IPS DF 6.9 (cell line): ENCODE results near the gene CXCR6.

Experiments used
- DNase-seq: peaks from one replicate; pipeline ENCODE4 v3.0.0-alpha.2; 2013; ENCODE audit warnings: low read depth, low spot score
- H3K27ac ChIP-seq: one replicate; pipeline ENCODE4 v1.5.1; 2013; ENCODE audit warnings: low read length, control low read depth
- H3K27me3 ChIP-seq: 2 replicates; pipeline ENCODE4 v1.6.1; 2013; ENCODE audit warnings: mild to moderate bottlenecking, low read length; ENCODE audit not compliant: control insufficient read depth, insufficient read depth
- H3K36me3 ChIP-seq: 2 replicates; pipeline ENCODE4 v1.6.1; 2013; ENCODE audit warnings: low read length; ENCODE audit not compliant: control insufficient read depth, insufficient read depth
- H3K4me1 ChIP-seq: 2 replicates; pipeline ENCODE4 v1.6.1; 2013; ENCODE audit warnings: low read length; ENCODE audit not compliant: control insufficient read depth, insufficient read depth
- H3K4me3 ChIP-seq: 2 replicates; pipeline ENCODE4 v1.5.1; 2013; ENCODE audit warnings: mild to moderate bottlenecking, low read length
- H3K9me3 ChIP-seq: 2 replicates; pipeline ENCODE4 v1.6.1; 2013; ENCODE audit warnings: low read length, inconsistent platforms; ENCODE audit not compliant: control insufficient read depth, insufficient read depth
- WGBS: extraction: QIAGEN DNeasy Blood & Tissue Kit; methylation state at CpG from one replicate; pipeline ENCODE4 v1.1.7; 2013; ENCODE audit warnings: mixed read lengths, missing lambda C conversion rate; ENCODE audit not compliant: insufficient read length, insufficient coverage; 5-methylcytosine and 5-hydroxymethylcytosine counted together

Gene CXCR6

DNA sequence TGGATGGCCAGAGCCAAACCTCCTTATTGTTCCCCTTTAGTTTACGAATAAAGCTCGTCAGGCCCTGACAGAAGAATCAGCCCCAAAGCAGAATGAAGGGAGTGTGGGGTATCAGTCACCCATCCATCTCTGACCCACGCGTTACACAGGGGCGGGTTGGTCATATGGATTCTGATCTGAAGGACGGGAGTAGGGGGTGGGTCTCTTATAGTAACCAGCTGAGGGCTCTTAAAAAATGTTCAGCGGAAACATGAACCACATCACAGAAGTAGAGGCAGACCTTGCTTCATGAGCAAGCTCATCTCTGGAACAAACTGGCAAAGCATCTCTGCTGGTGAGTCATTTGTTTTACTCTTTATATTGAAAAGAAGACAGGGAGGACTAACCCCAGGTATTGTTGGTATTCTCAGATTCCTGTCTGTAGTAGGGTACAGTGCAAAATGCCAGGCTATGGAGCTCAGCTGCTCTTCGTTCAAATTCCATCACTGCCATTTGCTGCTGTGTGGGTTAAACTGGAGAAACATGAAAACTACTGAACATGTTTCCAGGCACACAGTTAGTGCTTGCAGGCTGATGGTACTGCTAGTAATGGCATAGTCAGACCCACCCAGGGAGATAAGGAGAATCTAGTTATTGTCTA lies at the start of gene CXCR6:
Gene CXCR6 (plus strand): TSS at position 258 of the 640 bp plus-strand sequence. CDS start 3,018 bp downstream, outside the sequence.
- no peak for DNase-seq
- no CpG with 5 or more reads among the region's 8 CpGs for WGBS
- H3K36me3 ChIP-seq, result peaks cover 5% of the 10 kb centered on the region; the same call in 1 of the 2 replicates
- no peaks in the 10 kb centered on the region for H3K9me3 ChIP-seq
- H3K4me1 ChIP-seq, result no peaks in the 10 kb centered on the region
- no peak within 1 kb of the TSS for H3K4me3 ChIP-seq
- no peak within 1 kb of the TSS for H3K27ac ChIP-seq
- no peaks in the 10 kb centered on the region for H3K27me3 ChIP-seq

DNA sequence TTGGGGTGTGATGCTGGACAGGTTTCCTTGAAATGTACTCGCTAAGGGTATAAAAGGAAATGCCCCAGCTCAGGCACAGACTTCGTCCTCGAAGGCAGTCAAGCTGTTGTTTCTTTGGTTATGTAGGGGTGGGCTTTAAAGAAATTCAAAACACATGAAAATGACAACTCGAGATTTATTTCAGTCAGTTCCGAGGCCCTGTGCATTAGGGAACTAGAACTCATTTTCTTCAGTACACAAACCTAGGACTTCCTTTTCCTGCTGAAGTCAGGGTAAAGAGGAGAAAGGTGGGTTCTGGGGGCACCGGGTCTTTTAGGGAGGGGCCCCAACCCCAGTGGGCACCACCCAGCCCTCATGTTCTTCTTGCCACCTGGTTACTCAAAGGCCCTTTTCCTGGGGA lies 49.2 kb upstream of the CXCR6 start:
- Histone ChIP-seq H3K4me1 (no peaks in the 10 kb centered on the region), H3K4me3 (no peak overlapping the region), H3K27me3 (no peaks in the 10 kb centered on the region), H3K9me3 (no peaks in the 10 kb centered on the region), H3K27ac (no peak overlapping the region), H3K36me3 (no peaks in the 10 kb centered on the region)
- DNase-seq, result no peak
- no CpG with 5 or more reads among the region's 6 CpGs for WGBS

DNA sequence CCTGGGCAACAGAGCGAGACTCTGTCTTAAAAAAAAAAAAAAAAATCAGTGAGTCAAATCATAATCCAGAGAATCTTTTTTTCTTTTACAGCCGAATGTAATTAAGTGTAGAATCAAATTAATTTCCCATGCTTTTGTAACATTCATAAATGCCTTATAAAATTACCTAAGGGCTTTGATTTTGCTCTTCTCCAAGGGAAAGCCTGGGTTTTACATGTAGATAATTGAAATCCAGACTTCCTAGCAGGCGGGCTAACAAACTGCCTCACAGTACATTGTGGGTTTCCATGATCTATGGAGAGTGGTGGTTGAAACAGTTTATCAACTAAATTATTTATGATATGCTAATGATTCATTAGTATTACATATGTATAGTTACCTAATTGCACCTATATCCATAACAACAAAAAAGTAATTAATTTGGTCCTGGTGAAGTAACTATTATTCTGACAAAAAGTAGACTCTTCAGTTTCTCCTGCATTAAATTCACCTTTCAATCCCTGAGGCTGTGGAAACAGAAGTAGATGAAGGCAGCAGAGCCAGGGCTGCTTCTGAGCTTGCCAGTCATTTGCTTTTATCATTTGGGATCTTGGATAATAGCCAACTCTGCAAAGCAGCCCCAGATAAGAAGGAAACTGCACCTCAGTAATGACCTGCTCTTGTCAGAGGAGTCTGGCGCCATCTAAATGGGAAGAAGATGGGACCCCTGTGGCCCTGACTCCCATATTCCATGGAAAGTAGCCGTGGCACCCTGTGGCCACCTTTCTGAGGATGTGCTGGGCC lies 47.4 kb upstream of the CXCR6 start:
- WGBS, result no CpG with 5 or more reads among the region's 5 CpGs
- Histone ChIP-seq H3K27ac (no peak overlapping the region), H3K27me3 (no peaks in the 10 kb centered on the region), H3K4me3 (no peak overlapping the region), H3K9me3 (no peaks in the 10 kb centered on the region), H3K4me1 (no peaks in the 10 kb centered on the region), H3K36me3 (no peaks in the 10 kb centered on the region)
- no peak for DNase-seq

DNA sequence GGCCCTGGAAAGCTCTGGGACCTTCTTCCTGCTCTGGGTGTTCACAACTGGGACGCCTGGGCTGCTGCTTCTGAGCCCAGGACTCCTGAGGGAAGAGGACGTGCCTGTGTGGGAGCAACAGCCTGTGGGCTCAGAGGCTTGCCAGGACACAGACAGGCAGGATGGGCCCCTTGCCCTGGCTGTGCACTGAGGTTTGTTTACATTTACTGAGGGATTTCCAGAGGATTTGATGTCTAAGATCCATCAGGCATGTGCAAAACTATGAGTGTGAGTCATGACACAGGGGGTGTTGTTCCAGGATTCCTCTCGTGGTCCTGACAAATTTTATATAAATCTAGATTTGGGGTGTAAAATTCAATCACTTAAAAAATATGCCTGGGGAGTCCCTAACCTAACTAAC lies 46.3 kb upstream of the CXCR6 start:
- DNase-seq, result no peak
- no peaks in the 10 kb centered on the region for H3K36me3 ChIP-seq
- H3K27me3 ChIP-seq, result no peaks in the 10 kb centered on the region
- no peak overlapping the region for H3K27ac ChIP-seq
- no peak overlapping the region for H3K4me3 ChIP-seq
- no peaks in the 10 kb centered on the region for H3K9me3 ChIP-seq
- H3K4me1 ChIP-seq, result no peaks in the 10 kb centered on the region
- WGBS, result no CpG with 5 or more reads among the region's 3 CpGs

DNA sequence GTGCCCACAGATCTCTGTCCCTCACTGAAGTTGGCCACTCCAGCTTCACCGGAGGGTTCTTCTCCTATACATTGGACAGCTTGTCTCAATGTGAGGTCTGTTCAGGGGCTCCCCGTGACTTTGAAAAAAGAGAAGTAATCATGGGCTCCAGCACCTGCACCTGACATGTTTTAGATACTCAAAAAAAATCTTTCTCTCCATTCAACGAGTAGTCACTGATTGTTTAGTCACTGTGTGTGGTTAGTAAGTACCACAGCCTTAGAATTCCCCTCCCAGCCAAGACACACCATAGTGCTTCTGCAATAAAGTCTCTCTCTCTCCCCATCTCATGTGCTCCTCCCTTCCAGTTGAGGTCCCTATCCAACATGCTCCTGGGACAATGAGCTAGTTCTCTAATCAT lies 38.3 kb upstream of the CXCR6 start:
- WGBS, result no CpG with 5 or more reads among the region's 3 CpGs
- no peaks in the 10 kb centered on the region for H3K27me3 ChIP-seq
- H3K27ac ChIP-seq, result no peak overlapping the region
- no peak overlapping the region for H3K4me3 ChIP-seq
- DNase-seq, result no peak
- no peaks in the 10 kb centered on the region for H3K9me3 ChIP-seq
- no peaks in the 10 kb centered on the region for H3K36me3 ChIP-seq
- H3K4me1 ChIP-seq, result no peaks in the 10 kb centered on the region

DNA sequence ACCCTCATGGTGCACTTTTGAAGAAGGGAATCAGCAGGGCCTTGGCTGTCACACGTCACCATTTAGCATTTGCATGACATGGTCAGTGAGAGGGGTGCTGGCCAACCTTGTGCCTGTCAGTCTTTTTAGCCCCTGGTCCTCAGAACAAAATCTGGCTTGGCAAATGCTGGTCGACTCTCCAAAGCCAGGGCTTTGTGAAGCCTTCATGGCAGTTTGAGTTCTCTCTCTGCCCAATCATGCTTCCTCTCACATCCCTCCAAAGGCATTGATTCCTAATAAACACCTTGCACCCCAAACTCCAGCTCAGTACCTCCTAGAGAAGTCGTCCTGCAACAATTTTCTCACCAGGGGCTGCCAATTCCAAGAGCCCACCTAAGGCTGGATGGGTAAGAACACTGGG lies 37.5 kb upstream of the CXCR6 start:
- no peak overlapping the region for H3K27ac ChIP-seq
- H3K27me3 ChIP-seq, result no peaks in the 10 kb centered on the region
- H3K36me3 ChIP-seq, result no peaks in the 10 kb centered on the region
- no peaks in the 10 kb centered on the region for H3K4me1 ChIP-seq
- no CpG with 5 or more reads among the region's 3 CpGs for WGBS
- no peak overlapping the region for H3K4me3 ChIP-seq
- DNase-seq, result no peak
- no peaks in the 10 kb centered on the region for H3K9me3 ChIP-seq

DNA sequence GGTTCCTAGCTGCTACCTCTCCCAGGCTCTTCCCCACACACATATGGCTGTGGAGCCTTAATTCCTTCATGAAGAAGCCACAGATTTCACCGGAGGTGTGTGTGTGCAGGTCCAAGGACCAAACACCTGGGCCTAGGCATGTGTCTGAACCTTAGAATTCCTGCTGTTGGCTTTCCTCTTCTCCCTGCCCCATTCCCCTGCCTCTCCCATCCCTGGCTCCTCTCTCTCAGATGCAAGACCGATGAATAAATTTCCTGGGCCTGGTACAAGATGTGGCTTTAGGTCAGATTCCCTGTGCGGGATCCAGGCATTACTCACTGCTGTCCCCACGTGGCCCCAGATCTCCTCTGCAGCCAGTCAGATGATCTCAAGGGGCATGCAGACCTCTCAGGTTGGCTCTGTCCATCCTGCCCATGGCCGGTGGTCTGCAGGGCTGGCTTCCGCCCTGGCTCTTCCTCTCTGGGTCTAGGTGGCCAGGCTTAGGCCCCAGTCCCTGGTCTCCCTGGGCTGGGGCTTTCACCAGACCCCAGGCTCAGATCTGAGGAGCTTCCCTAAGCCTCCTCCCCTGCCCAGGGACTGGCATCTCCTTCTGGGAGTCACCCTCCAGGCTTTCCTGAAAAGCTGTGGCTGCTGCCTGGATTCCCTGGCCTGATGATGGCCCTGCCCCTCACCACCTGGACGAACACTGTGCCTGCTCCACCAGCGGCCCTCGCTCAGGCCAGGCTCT lies 36.4 kb upstream of the CXCR6 start:
- no peaks in the 10 kb centered on the region for H3K9me3 ChIP-seq
- no peaks in the 10 kb centered on the region for H3K27me3 ChIP-seq
- DNase-seq, result no peak
- no peak overlapping the region for H3K27ac ChIP-seq
- H3K36me3 ChIP-seq, result no peaks in the 10 kb centered on the region
- WGBS, result no CpG with 5 or more reads among the region's 9 CpGs
- no peak overlapping the region for H3K4me3 ChIP-seq
- H3K4me1 ChIP-seq, result no peaks in the 10 kb centered on the region

DNA sequence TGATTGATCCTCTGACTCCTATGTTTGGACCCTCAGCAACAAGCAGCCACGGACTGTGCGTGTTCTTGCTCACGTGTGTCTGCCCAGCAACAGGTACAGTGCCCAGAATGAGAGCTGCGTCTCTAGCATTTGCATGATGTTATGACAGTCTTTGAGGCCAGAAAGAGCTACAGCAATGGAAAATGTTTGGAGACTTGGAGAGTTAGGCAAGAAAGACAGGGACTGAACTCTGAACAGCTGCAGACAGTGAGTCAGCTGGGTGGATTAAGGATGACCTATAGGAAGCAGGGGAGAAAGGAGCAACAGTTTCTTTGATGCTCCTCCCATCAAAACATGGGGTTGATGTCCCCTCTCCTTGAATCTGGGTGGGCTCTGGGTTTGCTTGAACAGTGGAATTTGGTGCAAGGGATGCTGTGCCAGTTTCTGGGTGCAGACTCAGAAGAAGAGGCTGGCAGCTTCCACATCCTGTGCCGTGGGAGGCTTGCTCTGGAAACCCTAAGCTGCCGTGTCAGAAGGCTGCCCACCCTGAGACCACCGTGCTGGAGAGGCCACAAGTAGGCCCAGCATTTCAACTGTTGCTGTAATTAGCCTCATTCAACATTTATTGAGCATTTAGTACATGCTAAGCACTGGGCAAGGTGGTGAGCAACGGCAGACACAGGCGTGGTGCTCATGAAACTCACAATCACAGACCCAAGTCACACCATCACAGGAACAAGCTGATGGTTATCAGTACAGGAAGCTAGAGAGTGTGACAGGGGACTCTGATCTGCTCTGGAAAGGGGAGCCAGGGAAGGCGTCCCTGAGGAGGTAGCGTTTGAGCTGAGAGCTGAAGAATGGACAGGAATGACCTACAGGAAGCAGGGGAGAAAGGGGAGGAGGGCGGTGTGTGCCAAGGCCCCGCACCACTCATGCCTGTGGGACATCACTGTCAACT lies 35.2 kb upstream of the CXCR6 start:
- Histone ChIP-seq H3K27me3 (no peaks in the 10 kb centered on the region), H3K27ac (no peak overlapping the region), H3K4me3 (no peak overlapping the region), H3K9me3 (no peaks in the 10 kb centered on the region), H3K36me3 (no peaks in the 10 kb centered on the region), H3K4me1 (no peaks in the 10 kb centered on the region)
- no peak for DNase-seq
- WGBS, result no CpG with 5 or more reads among the region's 13 CpGs

DNA sequence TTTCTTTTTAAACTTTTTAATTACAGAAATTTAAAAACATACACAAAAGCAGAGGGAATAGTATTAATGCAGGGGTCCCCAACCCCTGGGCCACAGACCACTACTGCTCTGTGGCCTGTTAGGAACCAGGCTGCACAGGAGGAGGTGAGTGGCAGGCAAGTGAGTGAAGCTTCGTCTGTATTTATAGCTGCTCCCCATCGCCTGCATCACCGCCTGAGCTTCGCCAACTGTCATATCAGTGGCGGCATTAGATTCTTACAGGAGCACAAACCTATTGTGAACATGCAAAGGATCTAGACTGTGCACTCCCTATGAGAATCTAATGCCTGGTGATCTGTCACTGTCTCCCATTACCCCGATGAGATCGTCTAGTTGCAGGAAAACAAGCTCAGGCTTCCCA lies 34.5 kb upstream of the CXCR6 start:
- Histone ChIP-seq H3K9me3 (no peaks in the 10 kb centered on the region), H3K27ac (no peak overlapping the region), H3K4me3 (no peak overlapping the region), H3K27me3 (no peaks in the 10 kb centered on the region), H3K36me3 (no peaks in the 10 kb centered on the region), H3K4me1 (no peaks in the 10 kb centered on the region)
- no peak for DNase-seq
- no CpG with 5 or more reads among the region's 7 CpGs for WGBS

DNA sequence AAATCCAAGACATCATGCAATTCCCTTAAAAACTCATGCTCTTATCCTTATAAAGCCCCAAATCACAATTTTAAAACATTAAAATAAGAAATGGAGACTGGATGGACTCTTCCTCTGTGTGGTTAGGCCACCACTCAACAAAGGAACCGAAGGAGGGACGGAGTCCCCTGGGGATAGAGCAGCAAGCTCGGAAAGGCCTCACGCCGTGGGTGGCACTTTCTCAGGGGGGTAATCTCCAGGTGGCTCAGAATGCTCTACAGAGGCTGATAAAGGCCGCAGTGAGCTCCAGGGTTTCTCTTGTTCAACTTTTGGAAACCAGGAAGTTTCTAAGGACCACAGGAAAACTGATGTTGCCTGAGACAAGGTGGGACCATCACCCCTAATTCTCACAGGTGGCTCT lies 33.7 kb upstream of the CXCR6 start:
- H3K9me3 ChIP-seq, result no peaks in the 10 kb centered on the region
- DNase-seq, result no peak
- WGBS, result no CpG with 5 or more reads among the region's 6 CpGs
- no peak overlapping the region for H3K4me3 ChIP-seq
- no peaks in the 10 kb centered on the region for H3K36me3 ChIP-seq
- no peaks in the 10 kb centered on the region for H3K27me3 ChIP-seq
- H3K4me1 ChIP-seq, result no peaks in the 10 kb centered on the region
- H3K27ac ChIP-seq, result no peak overlapping the region
